MM.1S (cell line): Measurements from ENCODE around the gene UBASH3A.

ENCODE experiments used
- DNase-seq: peaks from one replicate; pipeline ENCODE4 v3.0.0-alpha.2; 2015
- H2AFZ ChIP-seq: fragments of 300-600 bp; sonication (generic); 2 replicates; pipeline ENCODE4 v1.6.0; 2016; ENCODE audit warnings: antibody characterized with exemption, low read length
- H3F3A ChIP-seq: fragments of 300-600 bp; sonication (generic); 2 replicates; pipeline ENCODE4 v1.6.1; 2016; ENCODE audit warnings: mild to moderate bottlenecking, antibody characterized with exemption, low read length, moderate library complexity, mixed read lengths; ENCODE audit not compliant: insufficient read depth
- H3K27ac ChIP-seq: fragments of 300-600 bp; sonication (generic); 2 replicates; pipeline ENCODE4 v1.5.1; 2016; ENCODE audit warnings: mild to moderate bottlenecking, low read length
- H3K27me3 ChIP-seq: fragments of 300-600 bp; sonication (generic); replicated peaks from 2 replicates; pipeline ENCODE4 v1.6.0; 2016; ENCODE audit warnings: low read length; ENCODE audit not compliant: insufficient read depth
- H3K36me3 ChIP-seq: fragments of 300-600 bp; sonication (generic); replicated peaks from 2 replicates; pipeline ENCODE4 v1.6.1; 2016; ENCODE audit warnings: mild to moderate bottlenecking, low read length, mixed read lengths; ENCODE audit not compliant: insufficient read depth
- H3K4me1 ChIP-seq: fragments of 300-600 bp; sonication (generic); 2 replicates; pipeline ENCODE4 v1.6.1; 2016; ENCODE audit warnings: low read length, mixed read lengths
- H3K4me2 ChIP-seq: fragments of 300-600 bp; sonication (generic); 2 replicates; pipeline ENCODE4 v1.6.0; 2016; ENCODE audit warnings: low read depth, low read length
- H3K4me3 ChIP-seq: fragments of 300-600 bp; sonication (generic); 2 replicates; pipeline ENCODE4 v1.5.1; 2016; ENCODE audit warnings: low read length, mixed read lengths
- H3K79me2 ChIP-seq: fragments of 300-600 bp; sonication (generic); 2 replicates; pipeline ENCODE4 v1.6.1; 2016; ENCODE audit warnings: mixed run types, low read length, mixed read lengths
- H3K9ac ChIP-seq: fragments of 300-600 bp; sonication (generic); 2 replicates; pipeline ENCODE4 v1.6.1; 2016; ENCODE audit warnings: low read length, mixed read lengths
- H3K9me2 ChIP-seq: fragments of 300-600 bp; sonication (generic); replicated peaks from 2 replicates; pipeline ENCODE4 v1.6.1; 2016; ENCODE audit warnings: mild to moderate bottlenecking, low read length, mixed read lengths; ENCODE audit not compliant: insufficient read depth
- H3K9me3 ChIP-seq: fragments of 300-600 bp; sonication (generic); replicated peaks from 2 replicates; pipeline ENCODE4 v1.6.1; 2016; ENCODE audit warnings: mild to moderate bottlenecking, low read length, mixed read lengths; ENCODE audit not compliant: insufficient read depth
- H4K20me1 ChIP-seq: fragments of 300-600 bp; sonication (generic); 2 replicates; pipeline ENCODE4 v1.6.1; 2016; ENCODE audit warnings: mild to moderate bottlenecking, low read length, moderate library complexity, mixed read lengths; ENCODE audit not compliant: insufficient read depth
- EZH2 ChIP-seq: fragments of 300-600 bp; sonication (generic); optimal IDR thresholded peaks from 2 replicates; pipeline ENCODE3; 2017; ENCODE audit warnings: low read depth, mild to moderate bottlenecking, antibody characterized with exemption, low read length, mixed read lengths
- EZH2phosphoT487 ChIP-seq: fragments of 300-600 bp; sonication (generic); IDR thresholded peaks from 2 replicates; pipeline ENCODE4 v1.6.1; 2018; ENCODE audit warnings: antibody characterized with exemption, low read length
- TF ChIP-seq, protein P1 (sequence below): fragments of 300-600 bp; sonication (generic); IDR thresholded peaks from 2 replicates; pipeline ENCODE4 v1.5.1; 2016; ENCODE audit warnings: antibody characterized with exemption, low read length, mixed read lengths

The UBASH3A gene

GRCh38 chr21:42390193-42390592 lies 13.5 kb upstream of the UBASH3A start:
- H2AFZ ChIP-seq, result no peak overlapping the region
- no peak for TF ChIP-seq EZH2
- TF ChIP-seq, protein P1, sequence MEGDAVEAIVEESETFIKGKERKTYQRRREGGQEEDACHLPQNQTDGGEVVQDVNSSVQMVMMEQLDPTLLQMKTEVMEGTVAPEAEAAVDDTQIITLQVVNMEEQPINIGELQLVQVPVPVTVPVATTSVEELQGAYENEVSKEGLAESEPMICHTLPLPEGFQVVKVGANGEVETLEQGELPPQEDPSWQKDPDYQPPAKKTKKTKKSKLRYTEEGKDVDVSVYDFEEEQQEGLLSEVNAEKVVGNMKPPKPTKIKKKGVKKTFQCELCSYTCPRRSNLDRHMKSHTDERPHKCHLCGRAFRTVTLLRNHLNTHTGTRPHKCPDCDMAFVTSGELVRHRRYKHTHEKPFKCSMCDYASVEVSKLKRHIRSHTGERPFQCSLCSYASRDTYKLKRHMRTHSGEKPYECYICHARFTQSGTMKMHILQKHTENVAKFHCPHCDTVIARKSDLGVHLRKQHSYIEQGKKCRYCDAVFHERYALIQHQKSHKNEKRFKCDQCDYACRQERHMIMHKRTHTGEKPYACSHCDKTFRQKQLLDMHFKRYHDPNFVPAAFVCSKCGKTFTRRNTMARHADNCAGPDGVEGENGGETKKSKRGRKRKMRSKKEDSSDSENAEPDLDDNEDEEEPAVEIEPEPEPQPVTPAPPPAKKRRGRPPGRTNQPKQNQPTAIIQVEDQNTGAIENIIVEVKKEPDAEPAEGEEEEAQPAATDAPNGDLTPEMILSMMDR, result no peak
- TF ChIP-seq EZH2phosphoT487, result no peak

DNA sequence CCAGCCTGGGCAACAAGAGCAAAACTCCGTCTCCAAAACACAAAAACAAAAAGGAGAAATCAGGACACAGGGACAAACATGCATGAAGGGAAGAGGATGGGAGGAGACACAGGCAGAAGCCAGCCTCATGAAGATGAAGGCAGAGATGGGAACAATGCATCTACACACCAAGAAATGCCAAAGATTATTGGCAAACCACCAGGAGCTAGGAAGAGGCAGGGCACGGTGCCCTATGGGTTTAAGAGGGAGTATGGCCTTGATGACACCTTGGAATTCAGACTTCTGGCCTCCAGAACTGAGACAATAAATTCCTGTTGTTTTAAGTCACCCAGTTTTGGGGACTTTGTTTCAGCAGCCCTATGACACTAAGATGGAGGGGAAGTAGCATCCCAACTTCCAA lies 13.0 kb upstream of the UBASH3A start:
- Histone ChIP-seq H3K9me3 (no peaks in the 10 kb centered on the region), H3K9ac (no peak overlapping the region), H3K4me3 (no peak overlapping the region), H3K27me3 (peaks cover 88% of the 10 kb centered on the region), H2AFZ (no peak overlapping the region), H3K79me2 (no peaks in the 10 kb centered on the region), H3F3A (peaks cover 6% of the 10 kb centered on the region; the same call in 1 of the 2 replicates), H3K4me1 (peaks cover 20% of the 10 kb centered on the region), H3K4me2 (no peak overlapping the region), H3K27ac (no peak overlapping the region), H3K9me2 (no peaks in the 10 kb centered on the region), H3K36me3 (no peaks in the 10 kb centered on the region), H4K20me1 (no peaks in the 10 kb centered on the region)
- no peak for DNase-seq
- no peak for TF ChIP-seq EZH2phosphoT487

More at GRCh38 chr21:42390193-42390592, 13.5 kb upstream of the UBASH3A start:
- H3K9ac ChIP-seq, result no peak overlapping the region
- peaks cover 20% of the 10 kb centered on the region for H3K4me1 ChIP-seq
- H3K4me2 ChIP-seq, result peak overlapping the region; percentile 61
- no peaks in the 10 kb centered on the region for H3K79me2 ChIP-seq
- H4K20me1 ChIP-seq, result no peaks in the 10 kb centered on the region
- no peaks in the 10 kb centered on the region for H3K36me3 ChIP-seq
- no peak overlapping the region for H3K4me3 ChIP-seq
- peaks cover 88% of the 10 kb centered on the region for H3K27me3 ChIP-seq
- H3K27ac ChIP-seq, result peak overlapping the region; percentile 41; the same call in 1 of the 2 replicates
- H3K9me3 ChIP-seq, result no peaks in the 10 kb centered on the region
- H3K9me2 ChIP-seq, result no peaks in the 10 kb centered on the region
- H3F3A ChIP-seq, result peaks cover 6% of the 10 kb centered on the region; the same call in 1 of the 2 replicates
- DNase-seq, result no peak

GRCh38 chr21:42391297-42391696 lies 12.4 kb upstream of the UBASH3A start:
- peaks cover 88% of the 10 kb centered on the region for H3K27me3 ChIP-seq
- peaks cover 6% of the 10 kb centered on the region; the same call in 1 of the 2 replicates for H3F3A ChIP-seq
- no peaks in the 10 kb centered on the region for H3K9me3 ChIP-seq
- no peak for DNase-seq
- H2AFZ ChIP-seq, result no peak overlapping the region
- no peak overlapping the region for H3K9ac ChIP-seq
- no peak overlapping the region for H3K4me2 ChIP-seq
- no peak overlapping the region for H3K4me3 ChIP-seq
- H4K20me1 ChIP-seq, result no peaks in the 10 kb centered on the region
- peaks cover 20% of the 10 kb centered on the region for H3K4me1 ChIP-seq
- TF ChIP-seq, protein P1, result no peak
- no peak for TF ChIP-seq EZH2
- no peak for TF ChIP-seq EZH2phosphoT487
- no peak overlapping the region for H3K27ac ChIP-seq
- H3K36me3 ChIP-seq, result no peaks in the 10 kb centered on the region
- no peaks in the 10 kb centered on the region for H3K9me2 ChIP-seq
- no peaks in the 10 kb centered on the region for H3K79me2 ChIP-seq

DNA sequence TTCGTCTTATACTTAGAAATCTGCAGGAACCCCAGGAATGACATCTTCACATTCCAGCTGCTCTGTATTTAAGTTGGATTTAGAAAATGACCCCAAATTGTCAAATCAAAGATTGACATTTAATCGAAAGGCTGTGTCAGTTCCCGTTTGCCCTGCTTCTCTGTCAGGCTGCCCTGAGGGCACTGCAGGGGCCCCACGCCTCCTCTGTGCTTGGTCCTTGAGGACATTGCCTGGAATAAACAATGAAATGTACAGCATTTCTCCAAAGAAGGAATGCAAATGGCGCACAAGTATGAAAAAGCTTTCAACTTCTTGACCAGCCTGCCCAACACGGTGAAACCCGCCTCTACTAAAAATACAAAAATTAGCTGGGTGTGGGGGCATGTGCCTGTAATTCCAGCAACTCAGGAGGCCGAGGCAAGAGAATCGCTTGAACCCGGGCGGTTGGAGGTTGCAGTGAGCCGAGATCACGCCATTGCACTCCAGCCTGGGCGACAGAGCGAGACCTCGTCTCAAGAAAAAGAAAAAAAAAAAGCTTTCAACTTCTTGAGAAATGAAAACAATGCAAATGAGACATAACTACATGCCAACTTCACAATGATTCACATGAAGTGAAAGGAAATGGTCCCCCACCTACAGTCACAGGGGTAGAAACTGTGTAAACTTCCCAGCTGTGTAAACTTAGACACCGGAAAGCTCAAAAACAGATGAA lies 10.8 kb upstream of the UBASH3A start:
- peaks cover 6% of the 10 kb centered on the region; the same call in 1 of the 2 replicates for H3F3A ChIP-seq
- DNase-seq, result no peak
- no peak overlapping the region for H2AFZ ChIP-seq
- H3K9me2 ChIP-seq, result no peaks in the 10 kb centered on the region
- H3K27me3 ChIP-seq, result peaks cover 88% of the 10 kb centered on the region
- H3K9ac ChIP-seq, result no peak overlapping the region
- no peak overlapping the region for H3K4me2 ChIP-seq
- H3K4me1 ChIP-seq, result peaks cover 20% of the 10 kb centered on the region
- H4K20me1 ChIP-seq, result no peaks in the 10 kb centered on the region
- TF ChIP-seq, protein P1, result no peak
- TF ChIP-seq EZH2, result no peak
- no peak for TF ChIP-seq EZH2phosphoT487
- H3K36me3 ChIP-seq, result no peaks in the 10 kb centered on the region
- H3K79me2 ChIP-seq, result no peaks in the 10 kb centered on the region
- H3K4me3 ChIP-seq, result no peak overlapping the region
- H3K9me3 ChIP-seq, result no peaks in the 10 kb centered on the region
- no peak overlapping the region for H3K27ac ChIP-seq
